Spleen (tissue), 11 donors: ENCODE data around the gene MYEOV. TPM values are rescaled to one million over a fixed set of nuclear protein-coding genes. Genes with fewer than 3 reads are reported as not detected.

Source experiments
- DNase-seq: peaks from one replicate; pipeline ENCODE4 v3.0.0-alpha.2; 2020
- H3K27ac ChIP-seq, 8 donors: fragments of 200-600 bp; sonication (generic) in 7 of 8; 1 replicate in 4 of 8; 2 replicates in 4 of 8; pipeline versions ENCODE4 v1.5.0 to v1.8.0; 2016 to 2021; ENCODE audit warnings: inconsistent platforms in 4 of 8, mild to moderate bottlenecking in 4 of 8, moderate library complexity in 1 of 8
- H3K27me3 ChIP-seq, 7 donors: fragments of 200-600 bp; sonication (generic) in 6 of 7; replicated peaks in 1 of 7; 1 replicate in 4 of 7; 2 replicates in 3 of 7; pipeline versions ENCODE4 v1.5.0 to v1.8.0; 2016 to 2021; ENCODE audit warnings: inconsistent platforms in 3 of 7, mild to moderate bottlenecking in 1 of 7
- H3K36me3 ChIP-seq, 6 donors: fragments of 200-600 bp; sonication (generic) in 5 of 6; 1 replicate in 4 of 6; 2 replicates in 2 of 6; pipeline versions ENCODE4 v1.5.0 to v1.8.0; 2016 to 2021; ENCODE audit warnings: inconsistent platforms in 2 of 6
- H3K4me1 ChIP-seq, 6 donors: fragments of 200-600 bp; sonication (generic) in 5 of 6; 1 replicate in 3 of 6; 2 replicates in 3 of 6; pipeline versions ENCODE4 v1.5.0 to v1.8.0; 2016 to 2021; ENCODE audit warnings: inconsistent platforms in 3 of 6
- H3K4me3 ChIP-seq, 8 donors: fragments of 200-600 bp; sonication (generic) in 7 of 8; 1 replicate in 4 of 8; 2 replicates in 4 of 8; pipeline versions ENCODE4 v1.5.0 to v1.8.0; 2016 to 2021; ENCODE audit warnings: inconsistent platforms in 4 of 8, mild to moderate bottlenecking in 4 of 8, moderate library complexity in 2 of 8
- H3K9me3 ChIP-seq, 8 donors: fragments of 200-600 bp; sonication (generic) in 7 of 8; 1 replicate in 4 of 8; 2 replicates in 4 of 8; pipeline versions ENCODE4 v1.5.0 to v1.8.0; 2016 to 2021; ENCODE audit warnings: inconsistent platforms in 4 of 8
- CTCF ChIP-seq, 11 experiments: fragments of 200-600 bp in 7 of 11; fragments of 450-650 bp in 4 of 11; sonication (generic) in 4 of 11; IDR thresholded peaks in 8 of 11; conservative IDR thresholded peaks in 3 of 11; 1 replicate in 7 of 11; 2 replicates in 4 of 11; pipeline versions ENCODE4 v1.4.0 to v1.8.0; 2016 to 2021; ENCODE audit warnings: antibody characterized with exemption in 11 of 11, inconsistent platforms in 4 of 11, mild to moderate bottlenecking in 1 of 11
- POLR2A ChIP-seq, 3 donors: fragments of 450-650 bp; IDR thresholded peaks; one replicate each; pipeline ENCODE4 v1.5.1; 2017; ENCODE audit warnings: antibody characterized with exemption in 3 of 3, mild to moderate bottlenecking in 1 of 3
- POLR2AphosphoS5 ChIP-seq, 3 donors: sonication (generic); formaldehyde crosslinking; IDR thresholded peaks; one replicate each; pipeline ENCODE4 v1.5.1; 2017; ENCODE audit warnings: antibody characterized with exemption in 3 of 3
- WGBS, 5 donors: extraction: QIAGEN DNeasy Blood & Tissue Kit in 3 of 5; methylation state at CpG; one replicate each; pipeline versions ENCODE4 v1.1.5 to v1.1.7; 2013 to 2018; 5-methylcytosine and 5-hydroxymethylcytosine counted together
- intact Hi-C: fragments of 100-400 bp; cut with DNase I; formaldehyde crosslinking; loops from one replicate; pipeline ENCODE4 v1.15.0; 2023; ENCODE audit warnings: low total_unique reads
- polyA plus RNA-seq, 3 donors: library from polyadenylated mRNA; stranded (reverse); fragments of 200-250 nt; gene quantifications; one replicate each; pipeline ENCODE4 v1.2.1, GENCODE V29; 2013
- total RNA-seq, 7 donors: library from RNA; depleted of rRNA in 3 of 7; stranded (reverse); fragments of >200 nt in 3 of 7; fragmentation: NEBNext Ultra II Directional in 4 of 7; extraction: Animal tissue kit (Norgen Biotek cat#: 25700) in 4 of 7; gene quantifications; one replicate each; pipeline versions ENCODE4 v1.1.0 to v1.2.1, GENCODE V29; 2016 to 2021
- donor health status: healthy with polysubstance abuse.
- donor health status: DM: no; HTN: no; CAD: no; lungs with moderate emphysema.
- donor health status: DM: no; HTN: no; CAD: no.
- donor health status: Bipolar disorder and iron deficiency.
- donor health status: healthy.
- donor health status: DM: no; HTN: no; CAD: no.
- donor health status: DM: yes; HTN: yes; CAD: no.

The MYEOV gene
- total and polyA plus RNA-seq, 10 donors = 0.06 to 1.4 (median 0.47) TPM; not detected in 2

- intact Hi-C loops = no loop called here
Measured at GRCh38 chr11:69286374-69287371, 7.3 kb upstream of the MYEOV start.

GRCh38 chr11:69287968-69288882 is 5.7 kb upstream of the MYEOV start:
- intact Hi-C loops = no loop called here
- no peak overlapping the region for H3K27ac ChIP-seq

More at GRCh38 chr11:69286374-69287371, 7.3 kb upstream of the MYEOV start:
- Histone ChIP-seq H3K9me3 (peaks cover 0 to 8% (median 0%) of the 10 kb centered on the region in 8 donors), H3K4me3 (no peak overlapping the region), H3K27me3 (no peaks in the 10 kb centered on the region), H3K36me3 (no peaks in the 10 kb centered on the region), H3K4me1 (peaks cover 0 to 7% (median 0%) of the 10 kb centered on the region in 6 donors), H3K27ac (no peak overlapping the region)
- no peak for DNase-seq
- TF ChIP-seq POLR2A (IDR thresholded peaks at IDR 0.05) (no peak), CTCF (IDR thresholded peaks at IDR 0.05 in 8 of 11, conservative IDR thresholded peaks at IDR 0.05 in 3 of 11) (no peak), POLR2AphosphoS5 (IDR thresholded peaks at IDR 0.05) (no peak)
- WGBS, 5 donors = 74 to 89% (median 85%) methylated on average over 35 to 38 of the region's 38 CpGs

GRCh38 chr11:69288883-69289242 is 5.1 kb upstream of the MYEOV start:
- no peaks in the 10 kb centered on the region for H3K9me3 ChIP-seq
- H3K36me3 ChIP-seq = no peaks in the 10 kb centered on the region
- no peak for TF ChIP-seq POLR2A (IDR thresholded peaks at IDR 0.05)
- TF ChIP-seq POLR2AphosphoS5 (IDR thresholded peaks at IDR 0.05) = no peak
- no peak for TF ChIP-seq CTCF (IDR thresholded peaks at IDR 0.05 in 8 of 11, conservative IDR thresholded peaks at IDR 0.05 in 3 of 11)
- DNase-seq = no peak
- 58 to 85% (median 74%) methylated on average over 2 of the region's 2 CpGs for WGBS, 5 donors
- H3K27me3 ChIP-seq = no peaks in the 10 kb centered on the region
- intact Hi-C loops = no loop called here
- no peak overlapping the region for H3K27ac ChIP-seq
- no peak overlapping the region for H3K4me3 ChIP-seq
- peaks cover 0 to 27% (median 13%) of the 10 kb centered on the region in 6 donors for H3K4me1 ChIP-seq

More at GRCh38 chr11:69287968-69288882, 5.7 kb upstream of the MYEOV start:
- TF ChIP-seq CTCF (IDR thresholded peaks at IDR 0.05 in 8 of 11, conservative IDR thresholded peaks at IDR 0.05 in 3 of 11) = no peak
- no peak for TF ChIP-seq POLR2AphosphoS5 (IDR thresholded peaks at IDR 0.05)
- TF ChIP-seq POLR2A (IDR thresholded peaks at IDR 0.05) = no peak
- Histone ChIP-seq H3K4me1 (peaks cover 0 to 21% (median 7%) of the 10 kb centered on the region in 6 donors), H3K4me3 (no peak overlapping the region), H3K36me3 (no peaks in the 10 kb centered on the region), H3K27me3 (no peaks in the 10 kb centered on the region), H3K9me3 (no peaks in the 10 kb centered on the region)
- no peak for DNase-seq
- WGBS, 5 donors = 79 to 89% (median 86%) methylated on average over 18 to 20 of the region's 20 CpGs
